IPS-18a (cell line): Measurements from ENCODE around the gene EMC10.
"Not testable (repeated sequence)": the region's sequence is repeated elsewhere in the genome, so short reads cannot be mapped to it uniquely, and the experiment has no call there.

Experiments used
- H3K27ac ChIP-seq: one replicate; pipeline ENCODE4 v1.5.1; 2013; ENCODE audit warnings: low read length
- H3K27me3 ChIP-seq: one replicate; pipeline ENCODE4 v1.6.1; 2013; ENCODE audit warnings: mild to moderate bottlenecking, low read length; ENCODE audit not compliant: control insufficient read depth, insufficient read depth
- H3K36me3 ChIP-seq: one replicate; pipeline ENCODE4 v1.6.1; 2013; ENCODE audit warnings: low read depth, low read length; ENCODE audit not compliant: control insufficient read depth
- H3K4me1 ChIP-seq: one replicate; pipeline ENCODE4 v1.6.1; 2013; ENCODE audit warnings: low read depth, low read length; ENCODE audit not compliant: control insufficient read depth
- H3K4me3 ChIP-seq: one replicate; pipeline ENCODE4 v1.5.1; 2013; ENCODE audit warnings: low read length
- H3K9ac ChIP-seq: one replicate; pipeline ENCODE4 v1.6.1; 2013; ENCODE audit warnings: mild to moderate bottlenecking, low read length, moderate library complexity
- H3K9me3 ChIP-seq: one replicate; pipeline ENCODE4 v1.6.1; 2013; ENCODE audit warnings: low read depth, low read length; ENCODE audit not compliant: control insufficient read depth

Gene EMC10

GRCh38 chr19:50528052-50528451, 51.7 kb downstream of the EMC10 start:
- H3K27me3 ChIP-seq, H3K36me3 ChIP-seq: not testable (repeated sequence)

GRCh38 chr19:50531171-50531612, 54.9 kb downstream of the EMC10 start:
- Histone ChIP-seq H3K27ac (no peak overlapping the region), H3K4me3 (no peak overlapping the region), H3K9me3 (peaks cover 3% of the 10 kb centered on the region), H3K36me3 (no peaks in the 10 kb centered on the region), H3K4me1 (peaks cover 4% of the 10 kb centered on the region), H3K27me3 (no peaks in the 10 kb centered on the region), H3K9ac (no peak overlapping the region)

More at GRCh38 chr19:50528052-50528451, 51.7 kb downstream of the EMC10 start:
- not testable (repeated sequence) for H3K4me3 ChIP-seq, H3K9me3 ChIP-seq, H3K9ac ChIP-seq, H3K4me1 ChIP-seq, H3K27ac ChIP-seq

DNA sequence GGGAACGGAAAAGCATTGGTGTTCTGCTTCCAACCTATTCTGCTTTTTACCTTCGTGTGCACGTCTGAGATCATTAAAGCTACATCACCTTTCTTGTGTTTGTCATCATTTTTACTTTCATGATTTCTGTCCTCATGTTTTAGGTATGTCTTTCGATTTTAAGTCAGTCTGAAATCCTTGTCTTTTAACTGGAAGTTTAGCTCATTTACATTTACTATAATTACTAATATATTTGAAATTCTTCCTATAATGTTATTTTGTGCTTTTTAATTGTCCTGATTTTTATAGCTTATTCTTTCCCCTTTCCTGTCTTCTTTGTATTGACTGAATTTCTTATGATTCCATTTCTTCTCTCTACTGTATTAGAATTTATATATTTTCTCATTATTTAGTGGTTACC, 56.6 kb downstream of the EMC10 start:
- Histone ChIP-seq H3K36me3 (no peaks in the 10 kb centered on the region), H3K4me1 (peaks cover 4% of the 10 kb centered on the region), H3K27me3 (no peaks in the 10 kb centered on the region)

DNA sequence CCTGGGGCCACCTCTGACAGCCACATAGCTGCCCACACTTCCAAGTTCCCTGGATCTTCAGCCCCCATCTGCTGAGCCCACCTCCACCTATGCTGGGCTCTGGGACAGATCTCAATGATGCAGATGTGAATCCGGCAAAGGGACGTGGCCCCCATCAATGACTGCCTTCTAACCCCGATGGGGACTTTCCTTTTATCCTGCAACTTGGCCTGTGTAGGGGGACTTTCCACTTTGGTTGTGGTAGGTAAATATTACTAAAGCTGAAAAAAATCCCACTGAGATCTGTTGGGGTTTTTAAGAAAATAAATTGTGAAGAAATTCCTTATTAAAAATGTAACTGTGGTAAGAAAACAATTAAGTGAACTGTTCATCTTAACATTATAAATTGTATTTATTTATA, 58.2 kb downstream of the EMC10 start:
- H3K27ac ChIP-seq: no peak overlapping the region
- peaks cover 4% of the 10 kb centered on the region for H3K4me1 ChIP-seq
- peaks cover 3% of the 10 kb centered on the region for H3K9me3 ChIP-seq
- no peaks in the 10 kb centered on the region for H3K36me3 ChIP-seq
- H3K27me3 ChIP-seq: no peaks in the 10 kb centered on the region
- no peak overlapping the region for H3K9ac ChIP-seq
- H3K4me3 ChIP-seq: no peak overlapping the region

More for the DNA sequence above, 56.6 kb downstream of the EMC10 start:
- H3K4me3 ChIP-seq: no peak overlapping the region
- no peak overlapping the region for H3K27ac ChIP-seq
- no peak overlapping the region for H3K9ac ChIP-seq
- H3K9me3 ChIP-seq: peaks cover 3% of the 10 kb centered on the region

- no peak overlapping the region for H3K9ac ChIP-seq
- peaks cover 4% of the 10 kb centered on the region for H3K4me1 ChIP-seq
- H3K4me3 ChIP-seq: no peak overlapping the region
- no peak overlapping the region for H3K27ac ChIP-seq
- no peaks in the 10 kb centered on the region for H3K27me3 ChIP-seq
- no peaks in the 10 kb centered on the region for H3K36me3 ChIP-seq
- peaks cover 3% of the 10 kb centered on the region for H3K9me3 ChIP-seq
Measured at GRCh38 chr19:50535672-50536187, 59.4 kb downstream of the EMC10 start.

- Histone ChIP-seq H3K36me3 (no peaks in the 10 kb centered on the region), H3K9me3 (peaks cover 3% of the 10 kb centered on the region), H3K27ac (no peak overlapping the region), H3K4me3 (no peak overlapping the region), H3K27me3 (no peaks in the 10 kb centered on the region), H3K9ac (no peak overlapping the region), H3K4me1 (no peaks in the 10 kb centered on the region)
Measured at GRCh38 chr19:50536662-50537305, 60.5 kb downstream of the EMC10 start.

DNA sequence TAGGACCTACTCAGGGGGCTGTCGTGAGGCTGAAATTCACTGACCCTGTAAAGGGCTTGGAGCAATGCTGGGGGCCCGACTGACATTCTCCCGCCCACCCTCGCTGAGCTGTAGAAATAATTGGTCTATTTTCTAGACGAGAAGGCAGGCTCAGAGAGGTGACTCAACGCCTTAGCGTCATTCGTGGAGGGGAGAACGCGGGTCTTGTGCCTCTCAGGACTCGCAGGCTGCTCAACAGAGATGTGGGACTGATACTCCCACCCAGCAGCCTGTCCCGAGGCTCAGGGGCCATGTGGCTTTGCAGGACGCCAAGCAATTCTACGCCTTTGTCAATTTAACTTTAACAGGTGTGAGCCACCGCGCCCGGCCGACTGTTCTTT, 61.0 kb downstream of the EMC10 start:
- Histone ChIP-seq H3K27me3 (no peaks in the 10 kb centered on the region), H3K27ac (no peak overlapping the region), H3K36me3 (no peaks in the 10 kb centered on the region), H3K4me1 (no peaks in the 10 kb centered on the region), H3K9me3 (peaks cover 3% of the 10 kb centered on the region), H3K4me3 (no peak overlapping the region), H3K9ac (no peak overlapping the region)

DNA sequence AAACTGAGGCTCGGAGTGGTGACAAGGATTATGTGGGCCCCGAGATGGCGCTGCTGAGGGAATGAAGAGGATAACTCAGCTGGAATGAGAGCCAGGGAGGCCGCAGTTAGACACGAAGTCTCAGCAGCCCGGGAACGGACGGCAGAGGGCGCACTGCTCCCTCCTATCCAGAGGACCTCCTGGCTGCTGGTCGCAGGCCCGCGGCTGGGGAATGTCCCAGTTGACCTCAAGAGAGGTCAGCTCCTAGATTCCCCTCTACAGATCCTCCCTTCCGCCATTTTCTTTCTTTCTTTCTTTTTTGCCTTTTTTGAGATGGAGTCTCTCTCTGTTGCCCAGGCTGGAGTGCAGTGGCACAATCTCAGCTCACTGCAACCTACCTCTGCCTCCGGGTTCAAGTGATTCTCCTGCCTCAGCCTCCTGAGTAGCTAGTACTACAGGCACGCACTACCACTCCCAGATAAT, 61.5 kb downstream of the EMC10 start:
- Histone ChIP-seq H3K4me1 (no peaks in the 10 kb centered on the region), H3K9me3 (peaks cover 2% of the 10 kb centered on the region), H3K9ac (no peak overlapping the region), H3K27ac (no peak overlapping the region), H3K4me3 (no peak overlapping the region), H3K36me3 (no peaks in the 10 kb centered on the region), H3K27me3 (no peaks in the 10 kb centered on the region)
